Muscle layer of duodenum (tissue), 2 donors: ENCODE results near the gene ARSB.

Experiments used
- H3K27ac ChIP-seq: one replicate; pipeline ENCODE4 v1.7.0; 2013; ENCODE audit warnings: mild to moderate bottlenecking, low read length
- H3K27me3 ChIP-seq: one replicate; pipeline ENCODE4 v1.7.0; 2013; ENCODE audit warnings: low read depth, mild to moderate bottlenecking, control low read depth, low read length
- H3K36me3 ChIP-seq, 2 donors: one replicate each; pipeline ENCODE4 v1.7.0; 2013; ENCODE audit warnings: low read length in 2 of 2, control low read depth in 1 of 2, mild to moderate bottlenecking in 1 of 2; ENCODE audit not compliant: insufficient read depth in 2 of 2, control insufficient read depth in 1 of 2
- H3K4me1 ChIP-seq, 2 donors: one replicate each; pipeline ENCODE4 v1.7.0; 2013; ENCODE audit warnings: low read length in 2 of 2, mild to moderate bottlenecking in 2 of 2, control low read depth in 1 of 2, moderate library complexity in 1 of 2; ENCODE audit not compliant: insufficient read depth in 2 of 2, control insufficient read depth in 1 of 2
- H3K4me3 ChIP-seq, 2 donors: one replicate each; pipeline ENCODE4 v1.7.0; 2013; ENCODE audit warnings: low read length in 2 of 2, low read depth in 1 of 2, mild to moderate bottlenecking in 1 of 2
- H3K9me3 ChIP-seq, 2 donors: one replicate each; pipeline ENCODE4 v1.7.0; 2013; ENCODE audit warnings: low read length in 2 of 2, control low read depth in 1 of 2, mild to moderate bottlenecking in 1 of 2; ENCODE audit not compliant: control insufficient read depth in 1 of 2
- donor health status: healthy.

The ARSB gene

DNA sequence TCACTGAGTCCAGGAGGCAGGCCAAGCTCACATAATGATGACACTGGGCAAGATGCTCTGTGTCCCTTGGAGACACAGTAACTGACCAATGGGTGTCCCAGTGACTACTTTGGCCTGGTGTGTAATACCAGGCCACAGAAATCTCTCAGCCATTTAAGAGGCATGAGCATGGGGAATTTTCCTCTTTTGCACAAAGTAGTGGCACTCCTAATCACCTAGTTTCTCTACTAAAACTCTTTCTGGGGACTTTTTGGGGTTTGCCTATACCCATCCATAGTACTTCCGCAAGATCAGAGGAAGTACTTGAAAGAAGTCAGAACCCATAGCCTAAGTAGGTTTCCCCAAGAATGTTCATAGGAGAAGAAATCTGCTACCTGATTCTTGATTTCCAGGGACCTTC is 161.9 kb downstream of the ARSB start:
- Histone ChIP-seq H3K4me1 (peaks cover 0 to 8% of the 10 kb centered on the region in 2 donors), H3K4me3 (no peak overlapping the region), H3K27ac (no peak overlapping the region), H3K9me3 (no peaks in the 10 kb centered on the region), H3K36me3 (no peaks in the 10 kb centered on the region), H3K27me3 (no peaks in the 10 kb centered on the region)

DNA sequence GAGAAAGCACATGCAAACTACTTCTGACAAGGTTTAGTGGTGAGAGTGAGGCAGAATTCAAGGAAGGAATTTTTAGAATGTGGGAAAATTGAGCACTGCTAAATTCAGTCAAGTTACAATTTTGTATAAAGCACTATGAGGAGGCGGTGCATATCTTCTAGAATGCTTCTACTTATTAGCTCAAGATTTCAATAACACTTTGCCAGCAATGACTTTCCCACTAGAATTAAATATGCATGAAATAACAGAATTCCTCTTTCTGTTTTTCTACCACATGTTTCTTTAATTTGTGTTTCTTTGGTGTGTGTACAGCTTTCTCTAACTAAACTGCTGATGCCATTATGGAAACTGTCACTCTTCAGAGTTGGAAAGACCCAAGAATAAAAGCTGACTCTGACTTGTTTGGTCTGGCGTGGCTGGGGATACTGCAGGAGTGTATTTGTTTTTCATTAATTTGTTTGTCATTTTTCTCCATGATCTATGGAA is 163.5 kb downstream of the ARSB start:
- Histone ChIP-seq H3K27me3 (no peaks in the 10 kb centered on the region), H3K4me3 (no peak overlapping the region), H3K36me3 (no peaks in the 10 kb centered on the region), H3K4me1 (peaks cover 0 to 8% of the 10 kb centered on the region in 2 donors), H3K9me3 (no peaks in the 10 kb centered on the region), H3K27ac (no peak overlapping the region)

DNA sequence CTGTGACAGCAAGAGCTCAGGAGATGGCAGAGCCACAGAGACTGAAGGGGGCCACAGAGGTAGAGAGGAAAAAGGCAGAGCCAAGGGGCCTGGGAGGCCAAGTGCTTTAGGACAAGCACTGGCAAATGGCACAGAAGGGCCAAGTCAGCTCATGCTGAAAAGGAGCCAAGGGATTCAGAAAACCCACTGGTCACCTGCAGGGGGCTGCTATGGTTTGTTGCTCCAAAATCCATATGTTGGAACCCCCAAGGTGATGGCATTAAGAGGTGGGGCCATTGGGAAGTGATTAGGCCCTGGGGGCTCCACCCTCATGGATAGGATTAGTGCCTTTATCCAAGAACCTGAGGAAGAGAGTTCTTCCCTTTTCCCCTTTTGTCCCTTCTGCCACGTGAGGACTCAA is 165.4 kb downstream of the ARSB start:
- Histone ChIP-seq H3K27me3 (no peaks in the 10 kb centered on the region), H3K9me3 (no peaks in the 10 kb centered on the region), H3K27ac (no peak overlapping the region), H3K36me3 (peaks cover 0 to 5% of the 10 kb centered on the region in 2 donors), H3K4me1 (peaks cover 0 to 8% of the 10 kb centered on the region in 2 donors), H3K4me3 (no peak overlapping the region)

DNA sequence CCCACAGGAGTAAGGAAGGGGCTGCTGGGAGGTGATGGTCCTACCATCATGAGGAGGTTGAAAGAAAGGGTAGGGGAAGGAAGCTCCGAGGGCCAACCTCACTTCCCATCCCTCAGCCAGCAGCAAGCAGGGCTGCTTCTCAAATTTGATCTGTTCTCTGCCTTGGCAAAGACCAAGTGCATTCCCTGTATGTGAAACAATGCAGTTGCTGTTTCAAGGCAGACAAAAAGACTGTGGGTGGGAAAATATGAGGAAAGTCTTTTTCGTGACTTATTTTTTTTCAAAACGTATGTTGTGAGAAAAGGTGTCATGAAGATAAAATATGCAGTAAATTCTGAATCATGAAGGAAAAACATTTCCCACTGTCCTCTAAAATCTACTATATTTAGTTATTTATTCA is 165.9 kb downstream of the ARSB start:
- H3K36me3 ChIP-seq, result peaks cover 0 to 5% of the 10 kb centered on the region in 2 donors
- H3K4me3 ChIP-seq, result no peak overlapping the region
- H3K4me1 ChIP-seq, result peaks cover 0 to 8% of the 10 kb centered on the region in 2 donors
- no peak overlapping the region for H3K27ac ChIP-seq
- no peaks in the 10 kb centered on the region for H3K9me3 ChIP-seq
- H3K27me3 ChIP-seq, result no peaks in the 10 kb centered on the region

DNA sequence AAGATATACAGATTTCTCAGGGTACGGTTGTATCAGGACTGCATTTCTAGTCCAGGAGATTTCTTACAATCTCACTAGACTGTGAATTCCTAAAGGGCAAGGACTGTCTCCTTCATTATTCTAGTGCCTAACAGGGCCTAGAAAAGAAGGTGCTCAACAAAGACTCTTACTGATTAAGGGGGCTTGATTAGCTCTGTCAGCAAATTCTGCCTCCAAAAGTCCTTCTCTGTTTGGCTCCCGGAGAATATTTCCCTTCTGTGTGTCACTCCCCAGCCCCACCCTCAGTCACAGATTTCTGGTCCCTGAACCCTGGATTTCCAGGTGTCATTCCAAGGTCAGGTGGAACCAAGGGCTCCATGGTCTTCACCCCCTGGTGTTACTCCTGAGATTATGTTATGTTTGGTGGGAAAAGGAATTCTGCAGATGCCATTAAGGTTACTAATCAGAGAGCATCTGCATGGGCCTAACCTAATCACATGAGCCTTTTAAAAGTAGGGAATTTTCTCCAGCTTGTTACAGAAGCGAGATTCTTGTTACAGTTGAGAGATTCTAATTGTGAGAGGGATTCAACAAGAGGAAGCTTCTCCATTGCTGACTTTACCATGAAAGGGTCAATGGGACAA is 168.9 kb downstream of the ARSB start:
- peaks cover 0 to 5% of the 10 kb centered on the region in 2 donors for H3K36me3 ChIP-seq
- peaks cover 0 to 11% of the 10 kb centered on the region in 2 donors for H3K4me1 ChIP-seq
- H3K4me3 ChIP-seq, result no peak overlapping the region
- H3K27ac ChIP-seq, result no peak overlapping the region
- H3K27me3 ChIP-seq, result no peaks in the 10 kb centered on the region
- no peaks in the 10 kb centered on the region for H3K9me3 ChIP-seq

DNA sequence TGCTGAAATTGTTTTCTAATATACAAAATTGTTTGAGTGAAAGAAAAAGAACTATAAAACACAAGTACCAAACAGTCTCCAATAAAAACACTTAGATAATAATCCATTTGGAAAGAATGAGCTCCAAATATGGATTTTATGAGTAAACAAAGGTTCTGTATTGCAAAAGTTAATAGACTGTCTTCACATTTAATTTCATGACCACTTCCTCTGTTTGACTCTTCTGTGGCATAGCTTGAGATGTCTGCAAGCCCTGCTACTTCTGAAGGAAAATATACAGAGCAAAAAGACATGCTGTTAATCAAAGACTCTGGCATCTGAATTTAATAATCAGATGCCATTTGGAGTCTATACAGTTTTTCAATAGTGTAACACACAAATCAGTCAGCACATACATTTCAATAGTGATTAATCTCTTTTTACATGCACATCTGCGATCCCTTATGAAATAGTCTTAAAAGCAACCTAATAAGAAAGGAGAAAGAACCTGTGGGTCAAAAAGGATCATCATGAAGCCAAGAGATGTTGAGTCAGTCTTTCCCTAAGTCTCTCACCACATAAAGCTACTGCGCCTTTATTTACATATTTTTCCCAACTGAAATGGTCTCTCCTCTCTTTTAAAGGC is 171.1 kb downstream of the ARSB start:
- no peaks in the 10 kb centered on the region for H3K9me3 ChIP-seq
- peaks cover 0 to 15% of the 10 kb centered on the region in 2 donors for H3K4me1 ChIP-seq
- peaks cover 0 to 5% of the 10 kb centered on the region in 2 donors for H3K36me3 ChIP-seq
- H3K4me3 ChIP-seq, result no peak overlapping the region
- H3K27me3 ChIP-seq, result no peaks in the 10 kb centered on the region
- no peak overlapping the region for H3K27ac ChIP-seq

DNA sequence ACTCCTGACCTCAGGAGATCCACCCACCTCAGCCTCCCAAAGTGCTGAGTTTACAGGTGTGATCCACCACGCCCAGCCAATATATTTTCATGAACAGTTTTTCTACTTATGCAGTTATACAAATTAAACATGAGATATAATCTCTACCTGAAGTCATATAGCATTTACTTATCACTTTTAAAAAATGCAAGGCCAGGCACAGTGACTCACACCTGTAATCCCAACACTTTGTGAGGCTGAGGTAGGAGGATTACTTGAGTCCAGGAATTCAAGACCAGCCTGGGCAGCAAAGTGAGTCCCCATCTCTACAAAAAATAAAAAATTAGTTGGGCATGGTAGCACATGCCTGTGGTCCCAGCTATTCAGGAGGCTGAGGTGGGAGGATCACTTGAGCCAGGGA is 171.8 kb downstream of the ARSB start:
- H3K27ac ChIP-seq, result no peak overlapping the region
- H3K36me3 ChIP-seq, result peaks cover 0 to 5% of the 10 kb centered on the region in 2 donors
- H3K9me3 ChIP-seq, result no peaks in the 10 kb centered on the region
- H3K27me3 ChIP-seq, result no peaks in the 10 kb centered on the region
- peaks cover 0 to 16% of the 10 kb centered on the region in 2 donors for H3K4me1 ChIP-seq
- H3K4me3 ChIP-seq, result no peak overlapping the region

DNA sequence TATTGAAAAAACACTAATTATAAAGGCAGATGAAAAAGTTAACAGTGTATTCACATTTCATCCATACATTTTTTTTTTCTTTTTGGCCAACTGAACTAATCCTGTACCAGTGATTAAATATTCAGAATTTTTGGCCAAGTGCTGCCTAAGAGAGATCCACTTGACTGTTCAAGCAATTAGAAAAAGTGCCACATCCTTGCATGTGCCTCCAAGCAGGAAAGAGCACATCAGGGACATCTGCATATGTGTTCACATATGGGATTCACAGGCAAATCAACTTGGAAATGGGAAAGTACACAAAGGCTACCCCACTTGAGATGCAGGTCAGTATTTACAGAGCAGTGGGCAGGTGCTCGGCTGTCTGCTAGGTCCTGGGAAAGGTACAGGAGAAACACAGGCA is 173.2 kb downstream of the ARSB start:
- Histone ChIP-seq H3K27ac (no peak overlapping the region), H3K27me3 (no peaks in the 10 kb centered on the region), H3K4me1 (peaks cover 0 to 16% of the 10 kb centered on the region in 2 donors), H3K36me3 (peaks cover 0 to 5% of the 10 kb centered on the region in 2 donors), H3K4me3 (no peak overlapping the region), H3K9me3 (no peaks in the 10 kb centered on the region)

DNA sequence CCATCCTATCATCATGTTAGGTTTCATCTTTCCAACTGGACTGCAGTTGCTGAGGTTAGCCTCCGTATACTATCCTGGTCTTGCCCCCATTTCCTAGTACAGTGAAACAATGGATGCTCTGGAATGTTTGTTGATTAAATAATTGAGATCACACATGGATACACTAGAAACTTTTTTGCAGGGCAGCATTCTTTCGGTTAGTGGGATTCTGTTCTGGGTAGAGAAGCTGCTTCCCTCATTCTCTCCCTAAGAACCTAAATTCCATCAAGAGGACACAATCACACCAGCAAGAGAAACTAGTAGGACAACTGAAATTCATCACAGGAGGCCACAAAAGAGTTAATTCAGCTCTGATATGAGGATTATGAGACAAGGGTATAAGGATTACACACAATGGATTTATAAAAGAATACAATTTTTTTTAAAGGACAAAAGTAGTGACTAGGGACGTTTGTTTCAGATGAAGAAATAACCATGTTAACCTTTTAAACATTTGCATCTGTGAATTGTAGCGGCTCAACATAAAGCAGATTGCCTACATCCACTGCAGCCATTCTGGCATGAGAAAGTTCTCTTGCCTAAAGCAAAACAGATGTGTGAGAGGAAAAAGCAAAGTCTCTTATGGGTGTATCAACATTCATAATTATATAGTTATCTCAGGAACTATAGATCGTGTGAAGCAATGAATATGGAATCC is 173.8 kb downstream of the ARSB start:
- no peaks in the 10 kb centered on the region for H3K27me3 ChIP-seq
- no peaks in the 10 kb centered on the region for H3K9me3 ChIP-seq
- H3K36me3 ChIP-seq, result peaks cover 0 to 5% of the 10 kb centered on the region in 2 donors
- no peak overlapping the region for H3K27ac ChIP-seq
- H3K4me1 ChIP-seq, result peaks cover 0 to 16% of the 10 kb centered on the region in 2 donors
- no peak overlapping the region for H3K4me3 ChIP-seq

DNA sequence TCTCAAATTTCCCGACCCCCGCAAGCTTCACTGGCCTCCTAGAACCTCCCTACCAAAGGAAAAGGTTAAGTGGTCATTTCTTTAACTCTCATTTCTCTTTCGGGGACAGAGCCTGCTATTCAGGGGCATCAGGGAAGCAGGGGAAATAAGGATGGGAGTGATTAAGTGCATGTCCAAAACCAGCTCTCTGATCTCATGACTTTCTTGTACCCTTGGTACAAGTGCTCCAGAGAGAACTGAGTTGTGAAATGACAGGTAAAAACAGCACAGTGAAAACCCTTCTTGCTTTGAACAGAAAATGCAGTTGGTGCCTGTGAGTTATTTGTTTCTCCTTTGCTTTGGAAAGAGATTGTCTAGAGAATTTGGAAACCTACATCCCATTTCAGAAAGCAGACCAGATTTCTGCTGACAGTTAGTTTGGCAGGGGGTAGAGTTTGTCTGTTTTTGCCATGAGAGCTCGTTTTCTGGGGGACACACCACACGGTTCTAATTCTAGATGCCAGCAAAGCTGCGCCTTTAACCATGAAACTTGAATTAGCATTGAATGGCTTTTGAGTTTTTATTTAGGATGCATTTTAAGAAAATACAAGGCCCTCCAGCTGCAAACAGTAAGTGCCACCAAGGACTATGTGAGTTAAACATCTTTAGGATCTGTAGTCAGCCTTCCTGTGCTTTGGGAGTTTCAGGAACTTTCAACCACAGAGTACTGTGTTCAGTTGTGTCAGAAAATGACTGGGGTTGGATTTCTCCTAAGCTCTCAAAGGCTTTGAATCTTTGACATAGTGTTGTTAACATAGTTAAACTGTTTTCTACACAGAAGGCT is 174.8 kb downstream of the ARSB start:
- Histone ChIP-seq H3K27ac (no peak overlapping the region), H3K27me3 (no peaks in the 10 kb centered on the region), H3K4me3 (no peak overlapping the region), H3K36me3 (peaks cover 0 to 2% of the 10 kb centered on the region in 2 donors), H3K4me1 (peaks cover 0 to 16% of the 10 kb centered on the region in 2 donors), H3K9me3 (no peaks in the 10 kb centered on the region)

DNA sequence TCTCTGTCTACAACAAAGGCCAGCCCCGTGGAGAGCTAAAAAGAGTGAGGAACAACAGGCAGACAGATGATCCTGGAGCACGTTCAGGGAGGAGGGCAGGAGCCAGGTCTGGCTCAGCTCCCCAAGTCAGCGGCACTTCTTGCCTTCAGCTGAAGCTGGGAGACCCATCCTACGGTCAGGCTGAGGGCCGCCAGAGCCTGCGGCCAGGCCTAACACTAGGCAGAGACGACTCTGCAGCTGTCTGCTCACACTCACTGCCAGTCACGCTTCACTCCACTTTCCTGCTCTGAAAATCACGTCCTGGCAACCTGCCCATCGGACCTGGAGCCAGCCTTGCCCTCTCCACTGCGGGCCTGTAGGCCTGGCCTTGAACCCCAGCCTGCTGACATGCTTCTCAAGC is 175.7 kb downstream of the ARSB start:
- Histone ChIP-seq H3K27ac (no peak overlapping the region), H3K4me1 (peaks cover 0 to 16% of the 10 kb centered on the region in 2 donors), H3K9me3 (no peaks in the 10 kb centered on the region), H3K36me3 (no peaks in the 10 kb centered on the region), H3K27me3 (no peaks in the 10 kb centered on the region), H3K4me3 (no peak overlapping the region)
